ENCODE data around the gene PRRG1.
"Not testable (repeated sequence)": the region's sequence is repeated elsewhere in the genome, so short reads cannot be mapped to it uniquely, and the experiment has no call there.

PRRG1 gene

GRCh38 chrX:37409278-37409677 is 60.1 kb downstream of the PRRG1 start:
- DNase-seq (ENCODE audit: low spot score in 2 of 2) = no peak
- Mint-ChIP-seq H3K9me3 (no peaks in the 10 kb centered on the region), H3K36me3 (no peaks in the 10 kb centered on the region), H3K27ac (no peak overlapping the region), H3K27me3 (no peaks in the 10 kb centered on the region), H3K4me1 (no peaks in the 10 kb centered on the region), H3K4me3 (no peak overlapping the region)
- ATAC-seq (ENCODE audit: low read depth) = no peak

- H3K4me3 Mint-ChIP-seq = no peak overlapping the region
- H3K9me3 Mint-ChIP-seq = no peaks in the 10 kb centered on the region
- no peaks in the 10 kb centered on the region for H3K27me3 Mint-ChIP-seq
- H3K36me3 Mint-ChIP-seq = no peaks in the 10 kb centered on the region
- DNase-seq (ENCODE audit: low spot score in 2 of 2) (no peak), ATAC-seq (ENCODE audit: low read depth) (no peak)
- no peaks in the 10 kb centered on the region for H3K4me1 Mint-ChIP-seq
- no peak overlapping the region for H3K27ac Mint-ChIP-seq
Observed at GRCh38 chrX:37420185-37420584, 71.0 kb downstream of the PRRG1 start.

- ATAC-seq (ENCODE audit: low read depth) (no peak), DNase-seq (ENCODE audit: low spot score in 2 of 2) (no peak)
- Mint-ChIP-seq H3K36me3 (no peaks in the 10 kb centered on the region), H3K9me3 (no peaks in the 10 kb centered on the region), H3K4me1 (no peaks in the 10 kb centered on the region), H3K27ac (no peak overlapping the region), H3K27me3 (no peaks in the 10 kb centered on the region), H3K4me3 (no peak overlapping the region)
Observed at GRCh38 chrX:37420756-37421155, 71.6 kb downstream of the PRRG1 start.

GRCh38 chrX:37424000-37424429 is 74.9 kb downstream of the PRRG1 start:
- Mint-ChIP-seq H3K36me3 (no peaks in the 10 kb centered on the region), H3K4me3 (no peak overlapping the region)

GRCh38 chrX:37425370-37425769 is 76.2 kb downstream of the PRRG1 start:
- Mint-ChIP-seq H3K27me3 (no peaks in the 10 kb centered on the region), H3K4me1 (no peaks in the 10 kb centered on the region), H3K27ac (no peak overlapping the region), H3K4me3 (no peak overlapping the region), H3K36me3 (no peaks in the 10 kb centered on the region), H3K9me3 (no peaks in the 10 kb centered on the region)
- DNase-seq (ENCODE audit: low spot score in 2 of 2) = no peak
- no peak for ATAC-seq (ENCODE audit: low read depth)

More at GRCh38 chrX:37424000-37424429, 74.9 kb downstream of the PRRG1 start:
- Mint-ChIP-seq H3K27me3 (no peaks in the 10 kb centered on the region), H3K4me1 (no peaks in the 10 kb centered on the region), H3K9me3 (no peaks in the 10 kb centered on the region), H3K27ac (no peak overlapping the region)
- no peak for DNase-seq (ENCODE audit: low spot score in 2 of 2)
- ATAC-seq (ENCODE audit: low read depth) = no peak

GRCh38 chrX:37428962-37429361 is 79.8 kb downstream of the PRRG1 start:
- H3K4me1 Mint-ChIP-seq; H3K9me3 Mint-ChIP-seq; ATAC-seq (ENCODE audit: low read depth); H3K27ac Mint-ChIP-seq; DNase-seq (ENCODE audit: low spot score in 2 of 2); H3K36me3 Mint-ChIP-seq; H3K27me3 Mint-ChIP-seq; H3K4me3 Mint-ChIP-seq: not testable (repeated sequence)

- Mint-ChIP-seq H3K4me3 (no peak overlapping the region), H3K4me1 (no peaks in the 10 kb centered on the region)
Observed at GRCh38 chrX:37434362-37434761, 85.2 kb downstream of the PRRG1 start.

GRCh38 chrX:37437160-37437559 is 88.0 kb downstream of the PRRG1 start:
- DNase-seq (ENCODE audit: low spot score in 2 of 2) (no peak), ATAC-seq (ENCODE audit: low read depth) (no peak)
- no peak overlapping the region for H3K27ac Mint-ChIP-seq
- no peak overlapping the region for H3K4me3 Mint-ChIP-seq
- H3K36me3 Mint-ChIP-seq = no peaks in the 10 kb centered on the region
- H3K4me1 Mint-ChIP-seq = no peaks in the 10 kb centered on the region
- H3K27me3 Mint-ChIP-seq = peaks cover 4% of the 10 kb centered on the region
- no peaks in the 10 kb centered on the region for H3K9me3 Mint-ChIP-seq

More at GRCh38 chrX:37434362-37434761, 85.2 kb downstream of the PRRG1 start:
- DNase-seq (ENCODE audit: low spot score in 2 of 2) (no peak), ATAC-seq (ENCODE audit: low read depth) (no peak)
- Mint-ChIP-seq H3K36me3 (no peaks in the 10 kb centered on the region), H3K27ac (no peak overlapping the region), H3K9me3 (no peaks in the 10 kb centered on the region), H3K27me3 (peaks cover 2% of the 10 kb centered on the region)

GRCh38 chrX:37441377-37441776 is 92.2 kb downstream of the PRRG1 start:
- DNase-seq (ENCODE audit: low spot score in 2 of 2) (no peak), ATAC-seq (ENCODE audit: low read depth) (no peak)
- no peaks in the 10 kb centered on the region for H3K9me3 Mint-ChIP-seq
- no peaks in the 10 kb centered on the region for H3K4me1 Mint-ChIP-seq
- H3K27ac Mint-ChIP-seq = no peak overlapping the region
- no peaks in the 10 kb centered on the region for H3K36me3 Mint-ChIP-seq
- no peak overlapping the region for H3K4me3 Mint-ChIP-seq
- H3K27me3 Mint-ChIP-seq = peaks cover 6% of the 10 kb centered on the region

- Mint-ChIP-seq H3K9me3 (no peaks in the 10 kb centered on the region), H3K36me3 (no peaks in the 10 kb centered on the region), H3K27ac (no peak overlapping the region), H3K27me3 (peaks cover 3% of the 10 kb centered on the region), H3K4me3 (no peak overlapping the region), H3K4me1 (no peaks in the 10 kb centered on the region)
- DNase-seq (ENCODE audit: low spot score in 2 of 2) = no peak
- no peak for ATAC-seq (ENCODE audit: low read depth)
Observed at GRCh38 chrX:37445182-37445581, 96.0 kb downstream of the PRRG1 start.

GRCh38 chrX:37453821-37454220 is 104.7 kb downstream of the PRRG1 start:
- Mint-ChIP-seq H3K27ac (no peak overlapping the region), H3K9me3 (no peaks in the 10 kb centered on the region), H3K36me3 (no peaks in the 10 kb centered on the region), H3K4me3 (no peak overlapping the region), H3K27me3 (peaks cover 5% of the 10 kb centered on the region), H3K4me1 (no peaks in the 10 kb centered on the region)
- DNase-seq (ENCODE audit: low spot score in 2 of 2) (no peak), ATAC-seq (ENCODE audit: low read depth) (no peak)

- Mint-ChIP-seq H3K4me3 (no peak overlapping the region), H3K4me1 (no peaks in the 10 kb centered on the region), H3K9me3 (no peaks in the 10 kb centered on the region), H3K27ac (no peak overlapping the region), H3K36me3 (no peaks in the 10 kb centered on the region), H3K27me3 (peaks cover 5% of the 10 kb centered on the region)
- no peak for DNase-seq (ENCODE audit: low spot score in 2 of 2)
- ATAC-seq (ENCODE audit: low read depth) = no peak
Observed at GRCh38 chrX:37454537-37455285, 105.5 kb downstream of the PRRG1 start.

GRCh38 chrX:37455381-37455780 is 106.2 kb downstream of the PRRG1 start:
- Mint-ChIP-seq H3K27ac (no peak overlapping the region), H3K36me3 (no peaks in the 10 kb centered on the region), H3K4me1 (no peaks in the 10 kb centered on the region), H3K4me3 (no peak overlapping the region), H3K27me3 (peaks cover 7% of the 10 kb centered on the region), H3K9me3 (no peaks in the 10 kb centered on the region)
- DNase-seq (ENCODE audit: low spot score in 2 of 2) = no peak
- no peak for ATAC-seq (ENCODE audit: low read depth)

GRCh38 chrX:37460285-37460684 is 111.1 kb downstream of the PRRG1 start:
- not testable (repeated sequence) for H3K36me3 Mint-ChIP-seq; H3K27me3 Mint-ChIP-seq; DNase-seq (ENCODE audit: low spot score in 2 of 2); H3K9me3 Mint-ChIP-seq; ATAC-seq (ENCODE audit: low read depth); H3K27ac Mint-ChIP-seq; H3K4me1 Mint-ChIP-seq; H3K4me3 Mint-ChIP-seq

GRCh38 chrX:37462346-37462745 is 113.2 kb downstream of the PRRG1 start:
- no peaks in the 10 kb centered on the region for H3K9me3 Mint-ChIP-seq
- no peaks in the 10 kb centered on the region for H3K4me1 Mint-ChIP-seq
- H3K4me3 Mint-ChIP-seq = no peak overlapping the region
- ATAC-seq (ENCODE audit: low read depth) (no peak), DNase-seq (ENCODE audit: low spot score in 2 of 2) (no peak)
- no peak overlapping the region for H3K27ac Mint-ChIP-seq
- H3K27me3 Mint-ChIP-seq = peaks cover 8% of the 10 kb centered on the region
- H3K36me3 Mint-ChIP-seq = no peaks in the 10 kb centered on the region
